OCI-LY7 (cell line): ENCODE results near the gene CCNK. TPM values are rescaled to one million over a fixed set of nuclear protein-coding genes. Genes with fewer than 3 reads are reported as not detected.

Experiments
- BruUV-seq: library from RNA; stranded (reverse); fragments of 400-500 nt; replicated peaks from 2 replicates; lab custom pipeline; 2021; lab: Mats Ljungman, UMichigan
- CTCF ChIA-PET: fragments of 300-600 bp; sonication (Branson Sonifier 250); formaldehyde crosslinking; loops from one replicate; lab custom pipeline; 2022; ENCODE audit warnings: antibody characterized with exemption; ENCODE audit not compliant: unreplicated experiment; lab: Charles Lee
- POLR2A ChIA-PET: fragments of 300-600 bp; sonication (Branson Sonifier 250); formaldehyde crosslinking; loops from one replicate; lab custom pipeline; 2022; ENCODE audit warnings: antibody characterized with exemption; lab: Charles Lee
- DNase-seq: peaks from one replicate; pipeline ENCODE4 v3.0.0-alpha.2; 2015; ENCODE audit warnings: low spot score
- H2AFZ ChIP-seq: fragments of 200-600 bp; sonication (generic), shearing (Covaris generic); 2 replicates; pipeline ENCODE4 v1.6.1; 2014; ENCODE audit warnings: mild to moderate bottlenecking, antibody characterized with exemption, low read length, moderate library complexity
- H3K27ac ChIP-seq: fragments of 200-600 bp; sonication (generic); 2 replicates; pipeline ENCODE4 v1.5.1; 2014; ENCODE audit warnings: mixed run types, low read depth, mild to moderate bottlenecking, moderate library complexity, low read length, inconsistent platforms; ENCODE audit not compliant: poor library complexity, severe bottlenecking
- H3K36me3 ChIP-seq: fragments of 200-600 bp; sonication (generic); 2 replicates; pipeline ENCODE4 v1.6.1; 2014; ENCODE audit warnings: mild to moderate bottlenecking, antibody characterized with exemption, low read length, moderate library complexity, mixed read lengths; ENCODE audit not compliant: insufficient read depth
- H3K4me1 ChIP-seq: fragments of 200-600 bp; sonication (generic); 2 replicates; pipeline ENCODE4 v1.5.1; 2014; ENCODE audit warnings: mild to moderate bottlenecking, low read length; ENCODE audit not compliant: insufficient read depth, poor library complexity, severe bottlenecking
- H3K4me2 ChIP-seq: fragments of 200-600 bp; sonication (generic); 2 replicates; pipeline ENCODE4 v1.6.1; 2014; ENCODE audit warnings: mild to moderate bottlenecking, low read length
- H3K4me3 ChIP-seq: fragments of 200-600 bp; sonication (generic); 2 replicates; pipeline ENCODE4 v1.5.1; 2014; ENCODE audit warnings: mild to moderate bottlenecking, low read depth, low read length; ENCODE audit not compliant: poor library complexity, severe bottlenecking
- H3K79me2 ChIP-seq: fragments of 200-600 bp; sonication (generic); 2 replicates; pipeline ENCODE4 v1.6.1; 2016; ENCODE audit warnings: low read depth, mild to moderate bottlenecking, low read length, moderate library complexity, mixed read lengths; ENCODE audit not compliant: insufficient read depth
- H3K9me2 ChIP-seq: fragments of 200-600 bp; sonication (generic); 2 replicates; pipeline ENCODE4 v1.6.1; 2016; ENCODE audit warnings: mild to moderate bottlenecking, low read length, mixed read lengths; ENCODE audit not compliant: insufficient read depth
- H3K9me3 ChIP-seq: fragments of 200-600 bp; sonication (generic); 2 replicates; pipeline ENCODE4 v1.6.1; 2014; ENCODE audit warnings: mild to moderate bottlenecking, mixed run types, low read length, mixed read lengths
- H4K20me1 ChIP-seq: fragments of 200-600 bp; sonication (generic); 2 replicates; pipeline ENCODE4 v1.6.1; 2014; ENCODE audit warnings: mild to moderate bottlenecking, antibody characterized with exemption, low read length, moderate library complexity, mixed read lengths; ENCODE audit not compliant: insufficient read depth
- EZH2phosphoT487 ChIP-seq: fragments of 200-600 bp; sonication (generic); IDR thresholded peaks from 2 replicates; pipeline ENCODE4 v1.6.1; 2018; ENCODE audit warnings: low read depth, borderline replicate concordance, mild to moderate bottlenecking, mixed run types, antibody characterized with exemption, low read length, moderate library complexity, mixed read lengths
- intact Hi-C: fragments of 100-400 bp; cut with micrococcal nuclease; formaldehyde crosslinking; loops from one replicate; pipeline ENCODE4 v1.10.0; 2022; ENCODE audit not compliant: unreplicated experiment
- total RNA-seq, 2 experiments: library from RNA; depleted of rRNA in 1 of 2; stranded (reverse); fragments of >200 nt in 1 of 2; shearing (Covaris generic) in 1 of 2; gene quantifications; 2 replicates each; pipeline ENCODE4 v1.2.3, GENCODE V29; 2014 to 2022
- TF ChIP-seq, protein P1 (sequence below): fragments of 200-600 bp; sonication (generic); conservative IDR thresholded peaks from 2 replicates; pipeline ENCODE4 v1.5.1; 2014; ENCODE audit warnings: mild to moderate bottlenecking, antibody characterized with exemption, low read length, moderate library complexity, mixed read lengths

CCNK gene
- total RNA-seq, 2 experiments from 2014 or later = 25.1 to 69.0 TPM

DNA sequence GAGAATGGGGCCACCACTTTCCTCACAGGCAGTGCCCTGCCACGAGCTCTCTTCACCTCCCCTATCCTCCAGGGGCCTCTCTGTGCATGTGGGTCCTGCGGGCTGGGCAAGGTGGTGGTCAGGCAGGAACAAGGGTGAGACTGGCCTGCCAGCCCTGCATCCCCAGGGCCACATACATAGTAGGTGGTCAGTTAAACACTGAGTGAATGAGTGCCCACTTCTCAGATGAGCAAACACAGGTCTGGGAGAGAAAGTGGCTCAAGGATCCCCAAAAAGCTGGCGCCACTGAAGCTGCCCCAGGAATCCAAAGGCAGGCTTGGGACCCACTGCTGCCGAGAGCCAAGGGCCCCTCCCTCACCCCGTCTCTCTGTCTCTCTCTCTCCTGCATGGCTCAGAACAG, 51.1 kb downstream of the CCNK start:
- TF ChIP-seq EZH2phosphoT487 = no peak
- TF ChIP-seq, protein P1, sequence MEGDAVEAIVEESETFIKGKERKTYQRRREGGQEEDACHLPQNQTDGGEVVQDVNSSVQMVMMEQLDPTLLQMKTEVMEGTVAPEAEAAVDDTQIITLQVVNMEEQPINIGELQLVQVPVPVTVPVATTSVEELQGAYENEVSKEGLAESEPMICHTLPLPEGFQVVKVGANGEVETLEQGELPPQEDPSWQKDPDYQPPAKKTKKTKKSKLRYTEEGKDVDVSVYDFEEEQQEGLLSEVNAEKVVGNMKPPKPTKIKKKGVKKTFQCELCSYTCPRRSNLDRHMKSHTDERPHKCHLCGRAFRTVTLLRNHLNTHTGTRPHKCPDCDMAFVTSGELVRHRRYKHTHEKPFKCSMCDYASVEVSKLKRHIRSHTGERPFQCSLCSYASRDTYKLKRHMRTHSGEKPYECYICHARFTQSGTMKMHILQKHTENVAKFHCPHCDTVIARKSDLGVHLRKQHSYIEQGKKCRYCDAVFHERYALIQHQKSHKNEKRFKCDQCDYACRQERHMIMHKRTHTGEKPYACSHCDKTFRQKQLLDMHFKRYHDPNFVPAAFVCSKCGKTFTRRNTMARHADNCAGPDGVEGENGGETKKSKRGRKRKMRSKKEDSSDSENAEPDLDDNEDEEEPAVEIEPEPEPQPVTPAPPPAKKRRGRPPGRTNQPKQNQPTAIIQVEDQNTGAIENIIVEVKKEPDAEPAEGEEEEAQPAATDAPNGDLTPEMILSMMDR = no peak
- Histone ChIP-seq H3K4me3 (no peak overlapping the region), H3K9me2 (no peaks in the 10 kb centered on the region), H3K79me2 (no peaks in the 10 kb centered on the region), H3K27ac (no peak overlapping the region), H4K20me1 (no peaks in the 10 kb centered on the region), H2AFZ (no peak overlapping the region), H3K36me3 (no peaks in the 10 kb centered on the region), H3K9me3 (no peaks in the 10 kb centered on the region), H3K4me1 (no peaks in the 10 kb centered on the region), H3K4me2 (no peak overlapping the region)
- BruUV-seq = no TSS peak
- intact Hi-C loops = no loop called here
- CTCF ChIA-PET = no interaction called here
- no peak for DNase-seq
- POLR2A ChIA-PET = no interaction called here

DNA sequence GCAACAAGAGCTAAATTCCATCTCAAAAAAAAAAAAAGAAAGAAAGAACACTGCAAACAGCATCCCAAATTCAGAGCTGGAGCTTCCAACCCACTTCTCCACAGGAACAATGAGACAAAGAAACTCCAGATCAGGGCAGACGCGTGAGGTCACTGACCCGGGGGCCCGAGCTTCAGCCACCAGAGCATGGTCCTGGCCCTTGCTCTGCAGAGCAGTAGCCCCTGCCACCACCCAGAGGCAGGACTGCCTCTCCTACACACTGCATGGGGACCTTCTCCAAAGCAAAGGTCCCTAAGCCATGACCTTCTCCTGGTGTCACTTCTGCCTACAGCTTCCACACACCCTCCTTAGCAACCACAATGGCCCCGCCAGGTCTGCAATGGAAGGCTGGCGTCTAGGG, 53.1 kb downstream of the CCNK start:
- no peak overlapping the region for H3K4me2 ChIP-seq
- no peaks in the 10 kb centered on the region for H3K79me2 ChIP-seq
- no peaks in the 10 kb centered on the region for H3K9me2 ChIP-seq
- H2AFZ ChIP-seq = no peak overlapping the region
- ChIA-PET POLR2A (no interaction called here), CTCF (no interaction called here)
- no TSS peak for BruUV-seq
- TF ChIP-seq EZH2phosphoT487 = no peak
- TF ChIP-seq, protein P1 = no peak
- intact Hi-C loops = no loop called here
- no peak overlapping the region for H3K27ac ChIP-seq
- no peaks in the 10 kb centered on the region for H4K20me1 ChIP-seq
- H3K9me3 ChIP-seq = no peaks in the 10 kb centered on the region
- no peak for DNase-seq
- H3K36me3 ChIP-seq = no peaks in the 10 kb centered on the region
- no peak overlapping the region for H3K4me3 ChIP-seq
- H3K4me1 ChIP-seq = no peaks in the 10 kb centered on the region

DNA sequence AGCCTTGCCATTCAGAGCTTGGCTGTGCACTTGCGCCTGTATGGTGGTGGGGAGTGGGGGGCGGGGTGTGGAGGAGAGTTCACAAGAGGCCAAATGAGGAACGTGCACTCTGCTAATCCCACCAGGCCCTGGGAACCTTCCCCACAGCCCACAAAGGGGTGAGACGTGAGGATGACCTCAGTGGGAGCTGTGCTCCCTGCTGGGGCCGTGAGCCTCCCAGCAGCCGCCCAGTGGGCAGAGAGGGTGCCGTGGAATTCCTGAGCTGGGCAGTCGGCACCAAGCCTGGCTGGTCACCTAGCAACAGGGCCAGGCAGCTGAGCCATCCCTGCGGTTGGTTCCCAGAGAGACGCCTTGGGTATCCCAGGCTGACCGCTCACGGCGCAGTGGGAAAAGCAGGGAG, 53.7 kb downstream of the CCNK start:
- ChIA-PET POLR2A (no interaction called here), CTCF (no interaction called here)
- DNase-seq = no peak
- BruUV-seq = no TSS peak
- intact Hi-C loops = no loop called here
- Histone ChIP-seq H3K9me2 (no peaks in the 10 kb centered on the region), H3K79me2 (no peaks in the 10 kb centered on the region), H4K20me1 (no peaks in the 10 kb centered on the region), H3K4me1 (no peaks in the 10 kb centered on the region), H3K4me2 (no peak overlapping the region), H3K9me3 (no peaks in the 10 kb centered on the region), H3K27ac (no peak overlapping the region), H2AFZ (no peak overlapping the region), H3K36me3 (no peaks in the 10 kb centered on the region), H3K4me3 (no peak overlapping the region)
- TF ChIP-seq, protein P1 = no peak
- no peak for TF ChIP-seq EZH2phosphoT487
